Non-pigmented ciliary epithelial cell (primary cell): ENCODE data around the gene FAM149A.

Experiments
- DNase-seq: peaks from one replicate; pipeline ENCODE4 v3.0.0-alpha.2; 2010; ENCODE audit warnings: low read depth

FAM149A gene

GRCh38 chr4:186105647-186106321 lies 1.3 kb downstream of the FAM149A start:
- DNase-seq, result no peak

GRCh38 chr4:186107947-186108346 lies 3.4 kb downstream of the FAM149A start:
- no peak for DNase-seq

- no peak for DNase-seq
Measured at GRCh38 chr4:186108391-186108790, 3.9 kb downstream of the FAM149A start.

- DNase-seq, result no peak
Measured at GRCh38 chr4:186109245-186109644, 4.7 kb downstream of the FAM149A start.

GRCh38 chr4:186116697-186117096 lies 12.2 kb downstream of the FAM149A start:
- no peak for DNase-seq

GRCh38 chr4:186118582-186118981 lies 14.1 kb downstream of the FAM149A start:
- no peak for DNase-seq

GRCh38 chr4:186121057-186121456 lies 16.6 kb downstream of the FAM149A start:
- DNase-seq, result no peak

- DNase-seq, result no peak
Measured at GRCh38 chr4:186128842-186129241, 24.3 kb downstream of the FAM149A start.

GRCh38 chr4:186131935-186132334 lies 27.4 kb downstream of the FAM149A start:
- no peak for DNase-seq

GRCh38 chr4:186132577-186133242 lies 28.2 kb downstream of the FAM149A start:
- DNase-seq, result no peak

GRCh38 chr4:186134257-186134656 lies 29.8 kb downstream of the FAM149A start:
- no peak for DNase-seq

- no peak for DNase-seq
Measured at GRCh38 chr4:186134861-186135260, 30.4 kb downstream of the FAM149A start.

- no peak for DNase-seq
Measured at GRCh38 chr4:186137196-186137794, 32.8 kb downstream of the FAM149A start.

GRCh38 chr4:186144198-186144945 lies 39.9 kb downstream of the FAM149A start:
- no peak for DNase-seq

- no peak for DNase-seq
Measured at GRCh38 chr4:186144946-186145569, 40.6 kb downstream of the FAM149A start.

- no peak for DNase-seq
Measured at GRCh38 chr4:186146458-186146857, 42.0 kb downstream of the FAM149A start.

GRCh38 chr4:186148336-186148975 lies 44.0 kb downstream of the FAM149A start:
- no peak for DNase-seq

GRCh38 chr4:186149872-186150271 lies 45.4 kb downstream of the FAM149A start:
- no peak for DNase-seq

- DNase-seq, result no peak
Measured at GRCh38 chr4:186150926-186151325, 46.4 kb downstream of the FAM149A start.

- no peak for DNase-seq
Measured at GRCh38 chr4:186151499-186151898, 47.0 kb downstream of the FAM149A start.

GRCh38 chr4:186158021-186158813 lies 53.7 kb downstream of the FAM149A start:
- no peak for DNase-seq
